Spleen (tissue), 7 donors: ENCODE results near the gene KLHL22.

Source experiments
- CTCF ChIP-seq, 11 experiments: fragments of 200-600 bp in 7 of 11; fragments of 450-650 bp in 4 of 11; sonication (generic) in 4 of 11; IDR thresholded peaks in 8 of 11; conservative IDR thresholded peaks in 3 of 11; 1 replicate in 7 of 11; 2 replicates in 4 of 11; pipeline versions ENCODE4 v1.4.0 to v1.8.0; 2016 to 2021; ENCODE audit warnings: antibody characterized with exemption in 11 of 11, inconsistent platforms in 4 of 11, mild to moderate bottlenecking in 1 of 11
- POLR2A ChIP-seq, 3 donors: fragments of 450-650 bp; IDR thresholded peaks; one replicate each; pipeline ENCODE4 v1.5.1; 2017; ENCODE audit warnings: antibody characterized with exemption in 3 of 3, mild to moderate bottlenecking in 1 of 3
- POLR2AphosphoS5 ChIP-seq, 3 donors: sonication (generic); formaldehyde crosslinking; IDR thresholded peaks; one replicate each; pipeline ENCODE4 v1.5.1; 2017; ENCODE audit warnings: antibody characterized with exemption in 3 of 3
- donor health status: DM: no; HTN: no; CAD: no; lungs with moderate emphysema.
- donor health status: DM: no; HTN: no; CAD: no.
- donor health status: DM: no; HTN: no; CAD: no.

DNA sequence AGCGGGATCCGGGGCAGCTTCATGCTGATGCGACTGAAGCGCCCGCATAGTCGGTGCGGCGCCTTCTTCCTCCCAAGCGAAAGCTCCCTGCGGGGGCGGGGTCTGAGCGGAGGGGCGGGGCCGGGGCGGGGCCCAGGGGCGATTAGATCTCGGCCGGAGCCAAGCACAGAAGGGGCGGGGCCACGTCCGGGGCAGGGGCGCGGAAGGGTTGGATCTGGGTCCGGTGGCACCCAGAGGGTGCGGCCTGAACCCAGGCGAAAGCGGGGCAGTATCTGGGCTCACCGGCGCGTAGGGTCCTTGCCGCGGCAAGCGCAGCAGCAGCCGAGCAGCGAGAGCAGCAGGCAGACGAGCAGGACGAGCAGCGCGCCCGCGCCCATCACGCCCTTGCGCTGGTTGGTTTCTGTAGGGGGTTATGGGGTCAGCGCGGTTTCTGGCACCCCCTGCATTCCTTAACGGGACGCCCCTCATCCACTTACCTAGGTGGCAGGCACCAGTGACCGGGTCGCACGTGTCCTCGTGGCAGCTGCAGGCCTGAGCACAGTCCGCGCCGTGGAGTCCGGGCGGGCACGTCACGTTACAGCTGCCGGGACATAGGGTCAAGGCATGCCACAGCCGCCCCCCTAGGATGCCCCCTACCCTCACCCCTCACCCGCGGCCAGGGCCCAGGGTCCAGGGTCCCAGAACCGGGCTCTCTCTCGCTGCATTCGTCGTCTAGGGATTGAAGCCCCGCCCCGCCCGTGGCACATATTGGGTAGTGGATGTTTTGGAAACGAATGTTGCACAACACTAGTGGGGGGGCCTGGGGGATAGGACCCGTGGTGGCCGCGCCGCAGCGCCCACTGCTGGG, 66.1 kb downstream of the KLHL22 start:
- TF ChIP-seq CTCF (IDR thresholded peaks at IDR 0.05 in 8 of 11, conservative IDR thresholded peaks at IDR 0.05 in 3 of 11): peak in 1 of 11 experiments; percentile 4
- TF ChIP-seq POLR2AphosphoS5 (IDR thresholded peaks at IDR 0.05): peak in 2 of 3 donors; percentile 16 to 59
- no peak for TF ChIP-seq POLR2A (IDR thresholded peaks at IDR 0.05)
